Fibroblast of lung (primary cell): ENCODE data around the gene MPDZ.

Experiments used
- EZH2 ChIP-seq: IDR thresholded peaks from 2 replicates; pipeline ENCODE4 v1.5.1; 2012; ENCODE audit warnings: low read length, control low read depth, mild to moderate bottlenecking; ENCODE audit errors: missing control alignments
- TF ChIP-seq, protein P1 (sequence below), 2 donors: IDR thresholded peaks in 1 of 2; conservative IDR thresholded peaks in 1 of 2; 1 replicate in 1 of 2; 2 replicates in 1 of 2; pipeline ENCODE4 v1.5.1; 2011 to 2012; ENCODE audit warnings: low read length in 2 of 2, control low read depth in 1 of 2, inconsistent platforms in 1 of 2, low read depth in 1 of 2, mild to moderate bottlenecking in 1 of 2

DNA sequence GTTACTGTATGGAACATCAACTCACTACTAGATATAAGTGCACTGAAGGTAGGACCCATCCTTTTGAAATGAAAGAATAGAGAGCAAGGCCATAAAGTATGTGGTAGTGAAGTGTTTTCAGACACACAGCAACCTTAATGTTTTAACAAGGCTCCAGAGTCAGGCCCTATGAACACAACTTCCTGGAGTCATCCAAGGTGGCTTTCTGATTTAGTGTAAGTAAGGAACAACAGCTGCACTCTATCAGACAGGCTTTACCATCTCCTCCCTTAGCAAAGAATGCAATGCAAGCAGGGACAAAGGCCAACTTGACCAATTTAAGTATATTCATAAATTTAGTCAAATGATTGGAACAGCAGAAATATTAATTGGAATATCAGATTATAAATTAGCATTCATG lies 90.1 kb downstream of the MPDZ start:
- TF ChIP-seq, protein P1, sequence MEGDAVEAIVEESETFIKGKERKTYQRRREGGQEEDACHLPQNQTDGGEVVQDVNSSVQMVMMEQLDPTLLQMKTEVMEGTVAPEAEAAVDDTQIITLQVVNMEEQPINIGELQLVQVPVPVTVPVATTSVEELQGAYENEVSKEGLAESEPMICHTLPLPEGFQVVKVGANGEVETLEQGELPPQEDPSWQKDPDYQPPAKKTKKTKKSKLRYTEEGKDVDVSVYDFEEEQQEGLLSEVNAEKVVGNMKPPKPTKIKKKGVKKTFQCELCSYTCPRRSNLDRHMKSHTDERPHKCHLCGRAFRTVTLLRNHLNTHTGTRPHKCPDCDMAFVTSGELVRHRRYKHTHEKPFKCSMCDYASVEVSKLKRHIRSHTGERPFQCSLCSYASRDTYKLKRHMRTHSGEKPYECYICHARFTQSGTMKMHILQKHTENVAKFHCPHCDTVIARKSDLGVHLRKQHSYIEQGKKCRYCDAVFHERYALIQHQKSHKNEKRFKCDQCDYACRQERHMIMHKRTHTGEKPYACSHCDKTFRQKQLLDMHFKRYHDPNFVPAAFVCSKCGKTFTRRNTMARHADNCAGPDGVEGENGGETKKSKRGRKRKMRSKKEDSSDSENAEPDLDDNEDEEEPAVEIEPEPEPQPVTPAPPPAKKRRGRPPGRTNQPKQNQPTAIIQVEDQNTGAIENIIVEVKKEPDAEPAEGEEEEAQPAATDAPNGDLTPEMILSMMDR (conservative IDR thresholded peaks at IDR 0.05 in 1 of 2, IDR thresholded peaks at IDR 0.05 in 1 of 2; ENCODE audit: low read depth in 1 of 2, low read length in 2 of 2): no peak
- TF ChIP-seq EZH2: no peak
